Stimulated activated CD8-positive, alpha-beta memory T cell treated with anti-CD3 and anti-CD28 coated beads, Interleukin-4, amount 100 ng/mL, for 4 hours (primary cell): ENCODE measurements around the gene ESPN.
"Not testable (repeated sequence)": the region's sequence is repeated elsewhere in the genome, so short reads cannot be mapped to it uniquely, and the experiment has no call there.

ENCODE experiments used
- DNase-seq, 2 donors: peaks; one replicate each; pipeline ENCODE4 v3.0.0-alpha.2; 2020; ENCODE audit warnings: low read depth in 2 of 2, low spot score in 1 of 2

ESPN gene

DNA sequence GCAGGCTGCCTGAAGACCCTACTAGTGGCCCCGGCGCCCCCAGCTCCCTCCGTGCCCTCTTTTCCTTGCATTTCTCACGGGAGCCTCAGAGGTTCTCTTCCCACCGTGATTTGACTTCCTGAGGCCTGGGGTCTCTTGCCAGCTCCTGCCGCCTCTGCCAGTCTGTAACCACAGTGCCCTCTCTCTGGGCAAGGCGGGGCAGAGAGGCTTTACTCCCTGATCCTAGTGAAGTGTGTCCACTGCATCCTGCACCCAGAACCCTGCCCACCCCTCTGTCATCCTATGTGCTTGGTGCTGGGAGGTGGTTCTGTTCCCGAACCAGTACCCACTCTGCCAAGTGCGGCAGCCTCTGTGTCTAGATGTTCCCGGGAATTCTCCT is 2.4 kb downstream of the ESPN start:
- no peak for DNase-seq

DNA sequence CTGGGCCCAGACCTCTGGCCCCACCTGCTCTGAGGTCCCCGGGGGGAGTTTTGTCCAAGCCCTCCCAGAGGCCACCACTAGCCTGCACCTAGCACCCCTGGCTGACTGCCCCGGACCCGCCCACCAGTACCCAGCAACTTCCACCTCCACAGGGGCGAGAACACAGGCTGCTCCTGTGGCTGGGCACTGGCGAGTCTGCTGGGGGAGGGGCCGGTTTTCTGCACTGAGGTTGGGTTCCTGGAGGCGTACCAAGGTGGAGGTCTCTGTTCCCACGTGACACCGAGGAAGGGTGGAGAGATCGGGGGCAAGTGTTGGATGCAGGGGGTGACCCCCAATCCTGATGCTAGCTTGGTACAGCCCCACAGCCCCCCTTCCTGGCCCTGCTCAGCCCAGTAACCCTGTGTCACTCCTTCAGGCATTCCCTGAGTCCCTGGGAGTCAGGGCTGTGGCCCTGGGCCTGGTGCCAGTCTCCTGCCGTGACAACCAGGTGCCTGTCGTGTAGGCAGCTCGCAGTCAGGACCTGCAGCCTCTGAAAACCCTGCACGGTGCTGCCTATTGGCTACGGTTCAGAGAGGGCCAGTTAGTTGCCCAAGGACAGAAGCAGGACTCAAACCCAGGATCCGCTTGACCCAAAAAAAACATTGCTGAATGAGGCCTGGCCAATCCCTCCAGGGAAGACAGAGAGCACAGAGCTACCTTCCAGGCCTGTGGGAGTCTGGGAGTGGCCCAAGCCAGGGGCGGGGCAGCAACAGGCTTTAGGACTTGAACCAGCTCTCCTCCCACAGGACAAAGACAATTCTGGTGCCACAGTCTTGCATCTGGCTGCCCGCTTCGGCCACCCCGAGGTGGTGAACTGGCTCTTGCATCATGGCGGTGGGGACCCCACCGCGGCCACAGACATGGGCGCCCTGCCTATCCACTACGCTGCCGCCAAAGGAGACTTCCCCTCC is 3.1 kb downstream of the ESPN start:
- DNase-seq: no peak

DNA sequence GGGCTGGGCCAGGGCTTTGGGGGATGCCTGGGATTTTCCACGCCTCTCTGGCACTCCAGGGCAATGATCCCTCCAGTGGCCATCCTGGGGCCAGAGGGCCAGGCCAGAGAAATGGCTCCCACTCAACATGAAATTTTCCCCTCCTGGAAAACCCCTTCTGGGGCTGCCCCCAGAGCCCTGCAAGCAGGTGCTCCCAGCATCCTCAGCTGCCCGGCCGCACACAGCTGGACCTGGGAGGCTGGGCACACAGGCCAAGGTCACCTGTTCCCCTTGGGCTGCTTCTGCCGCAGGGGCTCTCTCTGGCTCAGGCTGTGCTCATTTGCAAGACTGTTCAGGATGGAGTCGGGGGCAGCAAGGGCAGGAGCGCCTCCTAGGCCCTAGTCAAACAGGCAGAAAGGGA is 3.9 kb downstream of the ESPN start:
- not testable (repeated sequence) for DNase-seq

DNA sequence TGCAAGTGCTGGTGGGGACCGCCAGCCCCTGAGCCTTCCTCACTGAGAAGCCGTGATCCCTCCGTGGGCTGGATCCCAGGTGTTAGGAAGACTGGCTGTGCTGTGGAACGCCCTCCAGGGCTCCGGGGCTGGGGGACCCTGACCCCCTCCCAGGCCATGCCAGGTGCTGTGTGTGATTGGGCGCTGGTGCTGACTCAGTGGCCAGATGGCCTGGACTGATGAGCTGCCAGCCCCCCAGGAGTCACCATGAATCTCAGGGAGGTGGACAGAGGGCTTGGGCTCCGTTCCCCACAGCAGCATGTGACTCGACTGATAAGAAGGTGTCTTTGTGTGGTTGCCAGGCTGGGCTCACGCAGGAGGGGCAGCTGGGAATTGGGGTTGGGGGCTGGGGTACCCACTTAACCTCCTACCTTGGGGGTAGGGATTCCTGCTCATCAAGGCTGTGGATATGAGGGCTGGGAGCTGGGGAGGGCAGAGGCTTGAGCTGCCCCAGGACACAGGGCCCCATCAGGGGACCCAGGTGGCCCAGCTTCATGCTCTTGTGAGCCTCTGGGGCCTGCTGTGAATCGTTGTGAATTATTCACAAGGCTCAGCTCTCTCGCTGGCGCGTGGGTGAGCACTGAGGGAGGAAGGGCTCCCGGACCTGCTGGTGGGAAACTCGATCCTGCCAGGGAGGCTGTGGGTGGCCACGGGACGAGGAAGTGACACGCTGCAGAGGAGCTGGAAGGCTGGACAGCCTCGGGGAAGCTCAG is 5.3 kb downstream of the ESPN start:
- DNase-seq: not testable (repeated sequence)

DNA sequence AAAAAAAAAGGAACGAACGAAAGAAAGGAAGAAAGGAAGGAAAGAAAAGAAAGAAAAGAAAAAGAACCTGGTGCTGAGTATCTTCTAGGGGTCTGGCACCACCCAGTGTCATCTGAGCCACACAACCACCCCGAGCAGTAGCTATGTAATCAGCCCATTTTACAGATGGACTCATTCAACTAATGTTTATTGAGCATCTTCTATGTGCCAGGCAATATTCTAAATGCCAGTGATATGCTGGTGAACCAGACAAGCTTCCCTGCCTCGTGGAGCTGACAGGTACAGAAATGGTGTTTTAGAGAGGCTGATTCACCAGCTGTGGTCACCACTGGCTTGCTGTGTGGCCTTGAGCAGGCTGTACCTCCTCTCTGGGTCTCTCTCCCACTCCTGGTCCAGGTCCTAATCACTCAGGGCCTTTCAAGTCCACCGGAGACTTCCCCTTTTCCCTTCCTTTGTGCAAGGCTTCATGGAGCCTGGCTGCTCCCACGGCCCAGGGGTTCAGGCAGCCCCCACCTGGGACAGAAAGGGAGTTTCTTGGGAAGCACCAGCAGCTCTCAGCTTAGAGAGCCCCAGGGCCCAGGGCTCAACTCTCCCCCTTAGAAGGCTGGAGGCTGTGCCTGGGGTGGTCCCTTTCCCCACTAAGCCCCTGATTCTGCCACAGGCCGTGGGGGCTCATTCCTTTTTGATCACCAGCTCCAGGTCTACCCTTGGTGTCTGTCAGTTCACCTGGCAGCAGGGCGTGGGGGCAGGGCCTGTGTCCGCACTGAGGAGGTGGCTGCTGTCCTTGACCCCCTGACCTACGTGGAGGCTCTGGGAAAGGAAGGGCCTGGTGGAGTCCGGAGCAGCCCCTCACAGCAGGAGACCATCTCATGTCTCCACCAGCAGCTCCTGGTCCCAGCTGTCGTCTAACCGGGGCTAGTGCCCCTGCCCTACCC is 7.3 kb downstream of the ESPN start:
- not testable (repeated sequence) for DNase-seq

DNA sequence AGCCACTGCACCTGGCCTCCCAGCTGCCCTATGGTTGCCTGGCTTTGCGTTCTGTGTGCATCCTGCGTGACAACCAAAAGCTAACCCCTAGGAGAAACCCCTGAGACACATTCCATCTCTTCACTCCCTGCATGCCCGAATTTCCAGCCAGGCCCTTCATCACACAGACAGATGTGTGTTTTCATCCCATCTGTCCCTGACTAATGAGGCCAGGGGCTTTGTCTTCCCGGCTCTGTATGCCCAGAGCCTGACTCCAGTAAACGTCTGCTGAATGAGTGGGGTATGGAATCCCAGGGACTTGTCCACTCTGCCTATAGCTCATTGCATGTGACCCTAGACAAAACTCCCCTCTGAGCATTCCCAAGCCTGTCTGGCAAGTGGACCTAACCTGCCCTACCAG is 9.6 kb downstream of the ESPN start:
- no peak for DNase-seq

DNA sequence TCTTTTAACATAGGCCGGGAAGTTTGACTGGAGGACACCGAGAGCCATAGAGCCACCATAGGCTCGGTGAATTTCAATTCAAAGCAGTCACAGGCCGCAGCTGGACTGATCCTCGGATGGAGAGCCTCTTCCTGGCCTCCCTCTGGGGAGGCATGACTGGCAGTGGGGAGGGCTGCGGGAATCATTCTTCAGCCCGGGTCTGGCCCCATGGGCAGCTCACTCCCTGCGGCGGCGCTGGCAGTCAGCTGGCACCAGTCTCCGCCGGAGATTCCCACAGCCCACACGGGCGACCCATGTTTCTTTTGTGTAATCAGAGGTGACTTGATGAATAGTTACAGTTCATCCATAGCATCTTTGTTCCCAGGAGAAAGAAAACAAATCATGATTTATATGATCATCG is 10.6 kb downstream of the ESPN start:
- DNase-seq: no peak

DNA sequence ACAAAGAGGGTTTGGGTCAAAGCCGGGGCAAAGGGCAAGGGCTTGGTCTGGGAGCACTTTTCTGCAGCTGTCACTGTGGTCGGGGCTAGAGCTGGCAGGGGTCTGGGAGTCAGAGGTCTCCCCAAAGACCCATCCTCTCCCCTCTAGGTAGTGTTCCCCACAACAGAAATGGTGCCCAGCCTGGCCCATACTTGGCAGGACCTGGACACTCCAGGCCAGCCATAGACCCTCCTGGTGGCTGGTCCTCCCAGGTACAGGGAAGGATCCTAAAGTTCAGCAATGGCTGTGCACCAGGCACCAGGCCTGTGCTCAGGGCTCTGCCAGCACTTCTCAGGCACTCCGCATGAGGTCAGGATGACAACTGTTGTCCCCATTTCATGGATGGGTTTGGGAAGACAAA is 11.0 kb downstream of the ESPN start:
- no peak for DNase-seq

DNA sequence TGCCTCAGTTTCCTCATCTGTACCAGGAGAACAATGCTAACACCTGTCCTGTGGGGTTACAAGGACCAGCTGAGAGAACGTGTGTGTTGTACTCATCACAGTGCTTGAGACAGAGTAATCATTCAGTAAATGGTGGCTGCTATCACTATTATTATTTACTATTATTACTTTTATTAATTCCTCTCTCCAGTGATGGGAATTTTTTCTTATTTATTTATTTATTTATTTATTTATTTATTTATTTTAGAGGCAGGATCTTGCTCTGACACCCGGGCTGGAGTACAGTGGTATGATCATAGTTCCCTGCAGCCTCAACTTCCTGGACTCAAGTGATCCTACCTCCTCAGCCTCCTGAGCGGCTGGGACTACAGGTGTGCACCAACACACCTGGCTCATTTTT is 11.7 kb downstream of the ESPN start:
- DNase-seq: not testable (repeated sequence)

DNA sequence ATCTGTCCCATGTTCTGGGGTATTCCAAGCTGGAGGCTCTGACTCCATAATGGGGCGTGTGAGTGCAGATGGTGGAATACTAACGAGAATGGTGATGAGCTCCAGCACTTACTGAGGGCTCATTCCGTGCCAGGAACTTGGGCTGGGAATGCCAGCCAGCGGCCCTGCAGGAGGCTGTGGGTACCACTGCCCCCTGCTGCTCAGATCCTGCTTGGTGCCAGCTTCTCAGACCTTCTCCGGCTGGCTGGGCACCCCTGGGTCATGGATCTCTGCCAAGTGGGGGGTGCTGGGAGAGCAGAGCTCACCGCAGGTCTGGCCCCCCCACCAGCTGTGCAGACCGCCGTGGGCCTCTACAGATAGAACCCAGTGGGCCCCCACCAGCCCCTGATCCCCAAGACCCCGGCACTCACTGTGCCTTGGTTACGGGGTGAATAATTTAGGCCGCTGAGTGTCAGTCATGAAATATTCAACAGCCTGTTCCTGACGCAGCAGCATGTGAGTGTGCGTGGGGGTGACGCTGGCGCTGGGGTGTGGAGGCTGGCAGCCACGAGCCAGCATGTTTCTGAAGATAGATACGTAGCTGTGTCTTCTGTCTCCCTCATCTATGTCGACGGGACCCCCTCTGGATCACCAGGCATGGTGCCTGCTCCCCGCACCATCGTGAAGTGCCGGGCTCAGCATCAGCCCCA is 12.6 kb downstream of the ESPN start:
- DNase-seq: not testable (repeated sequence)

DNA sequence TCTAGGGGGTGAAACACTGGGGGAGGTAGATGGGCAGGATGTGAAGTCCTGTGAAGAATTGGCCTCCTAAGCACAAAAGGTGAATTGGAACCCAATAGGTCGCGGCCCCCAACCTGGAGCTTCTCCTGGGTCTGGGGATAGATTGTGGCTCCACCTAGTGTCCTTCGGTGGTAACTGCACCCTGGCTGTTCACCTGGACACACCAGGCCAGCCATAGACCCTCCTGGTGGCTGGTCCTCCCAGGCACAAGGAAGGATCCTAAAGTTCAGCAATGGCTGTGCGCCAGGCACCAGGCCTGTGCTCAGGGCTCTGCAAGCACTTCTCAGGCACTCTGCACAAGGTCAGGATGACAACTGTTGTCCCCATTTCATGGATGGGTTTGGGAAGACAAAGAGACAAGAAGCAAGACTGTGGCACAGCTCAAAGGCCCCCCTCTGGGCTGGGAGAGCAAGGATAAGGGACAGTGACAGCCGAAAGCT is 13.5 kb downstream of the ESPN start:
- peak; percentile 41 to 52 for DNase-seq

DNA sequence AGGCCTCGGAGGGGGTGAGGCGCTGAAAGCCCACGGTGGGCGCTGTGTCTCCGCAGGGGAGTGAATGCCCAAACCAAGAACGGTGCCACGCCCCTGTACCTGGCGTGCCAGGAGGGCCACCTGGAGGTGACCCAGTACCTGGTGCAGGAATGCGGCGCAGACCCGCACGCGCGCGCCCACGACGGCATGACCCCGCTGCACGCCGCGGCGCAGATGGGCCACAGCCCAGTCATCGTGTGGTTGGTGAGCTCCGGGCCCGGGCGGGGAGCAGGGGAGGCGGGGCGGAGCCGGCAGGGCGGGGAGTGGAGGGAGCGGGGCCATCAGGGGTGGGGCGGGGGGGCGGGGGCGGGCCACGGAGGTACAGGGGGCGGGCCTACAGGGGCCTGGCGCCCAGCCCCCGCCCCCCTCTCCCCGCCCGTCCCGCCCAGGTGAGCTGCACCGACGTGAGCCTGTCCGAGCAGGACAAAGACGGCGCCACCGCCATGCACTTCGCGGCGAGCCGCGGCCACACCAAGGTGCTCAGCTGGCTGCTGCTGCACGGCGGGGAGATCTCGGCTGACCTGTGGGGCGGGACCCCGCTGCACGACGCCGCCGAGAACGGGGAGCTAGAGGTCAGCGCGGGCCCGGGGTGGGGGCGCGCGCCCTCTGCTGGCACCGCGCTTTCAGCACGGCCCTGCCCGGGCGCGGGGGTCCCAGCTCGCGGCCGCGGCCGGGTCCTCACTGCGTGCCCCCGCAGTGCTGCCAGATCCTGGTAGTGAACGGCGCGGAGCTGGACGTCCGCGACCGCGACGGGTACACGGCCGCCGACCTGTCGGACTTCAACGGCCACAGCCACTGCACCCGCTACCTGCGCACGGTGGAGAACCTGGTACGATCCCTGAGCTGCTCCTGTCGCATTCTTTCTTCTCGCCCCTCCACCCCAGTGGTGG is 15.9 kb downstream of the ESPN start:
- DNase-seq: peak in 1 of 2 donors; percentile 53

DNA sequence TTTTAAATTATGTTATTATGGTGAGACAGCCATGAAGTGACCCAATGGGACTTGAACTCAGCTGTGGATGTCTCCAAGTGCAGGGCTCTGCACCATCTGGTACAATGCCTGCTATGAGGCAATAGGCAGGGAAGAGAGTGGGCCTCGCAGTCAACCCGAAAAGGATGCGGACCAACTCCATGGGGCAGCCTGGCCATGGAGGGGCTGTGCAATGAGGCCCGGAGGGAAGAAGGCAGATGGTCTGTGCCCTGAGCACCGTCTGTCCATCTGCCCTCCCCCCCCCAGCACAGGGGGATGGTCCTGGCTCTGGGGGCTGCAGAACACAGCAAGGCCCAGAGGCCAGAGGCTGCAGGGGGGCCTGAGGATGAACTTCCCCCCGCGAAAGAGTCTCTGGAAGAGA is 17.0 kb downstream of the ESPN start:
- DNase-seq: no peak

DNA sequence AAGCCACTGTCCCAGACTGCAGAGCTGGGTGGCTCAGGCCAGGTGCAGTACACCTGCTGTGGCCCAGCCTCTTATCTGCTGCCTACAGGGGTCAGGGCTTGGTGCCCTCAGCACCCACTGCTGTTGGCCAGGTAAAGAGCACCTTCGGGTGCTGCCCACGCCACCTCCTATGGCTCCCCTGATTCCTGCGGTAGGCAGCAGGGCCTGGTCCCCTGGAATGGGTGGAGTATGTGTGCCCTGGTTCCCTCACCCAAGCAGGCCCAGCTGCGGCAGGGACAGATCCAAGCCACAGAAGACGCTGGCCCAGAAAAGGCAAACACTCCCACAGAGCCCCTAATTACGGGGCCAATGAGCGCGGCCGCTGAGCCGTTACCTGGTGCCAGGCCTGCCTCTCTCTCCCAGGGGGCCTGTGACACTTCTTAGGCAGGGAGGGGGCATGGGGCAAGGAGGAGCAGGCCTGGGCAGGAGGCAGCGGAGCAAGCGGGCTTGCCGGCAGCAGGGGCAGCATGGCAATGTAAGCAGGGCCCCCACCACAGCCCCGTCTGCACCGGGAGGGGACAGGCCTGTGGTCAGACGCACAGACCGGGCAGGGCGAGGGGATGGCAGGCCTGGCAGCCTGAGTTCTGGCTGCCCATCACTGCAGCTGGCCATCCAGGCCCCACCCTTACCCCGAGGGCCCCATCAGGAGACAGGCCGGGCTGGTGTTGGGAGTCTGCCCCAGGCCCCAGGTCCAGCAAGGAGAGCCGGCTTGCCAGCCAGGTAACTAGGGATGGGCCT is 19.0 kb downstream of the ESPN start:
- DNase-seq: no peak

DNA sequence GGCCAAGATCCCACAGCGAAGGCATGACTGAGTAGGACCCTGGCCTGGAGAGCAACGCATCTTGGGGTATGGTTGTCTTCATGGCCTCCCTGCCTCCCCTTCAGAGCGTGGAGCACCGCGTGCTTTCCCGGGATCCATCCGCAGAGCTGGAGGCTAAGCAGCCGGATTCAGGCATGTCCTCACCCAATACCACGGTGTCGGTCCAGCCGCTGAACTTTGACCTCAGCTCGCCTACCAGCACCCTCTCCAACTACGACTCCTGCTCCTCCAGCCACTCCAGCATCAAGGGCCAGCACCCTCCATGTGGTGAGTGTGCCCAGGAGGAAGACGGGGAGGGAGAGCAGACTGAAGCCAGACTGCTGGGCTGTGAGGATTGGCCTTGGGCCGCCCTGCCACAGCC is 19.8 kb downstream of the ESPN start:
- no peak for DNase-seq

DNA sequence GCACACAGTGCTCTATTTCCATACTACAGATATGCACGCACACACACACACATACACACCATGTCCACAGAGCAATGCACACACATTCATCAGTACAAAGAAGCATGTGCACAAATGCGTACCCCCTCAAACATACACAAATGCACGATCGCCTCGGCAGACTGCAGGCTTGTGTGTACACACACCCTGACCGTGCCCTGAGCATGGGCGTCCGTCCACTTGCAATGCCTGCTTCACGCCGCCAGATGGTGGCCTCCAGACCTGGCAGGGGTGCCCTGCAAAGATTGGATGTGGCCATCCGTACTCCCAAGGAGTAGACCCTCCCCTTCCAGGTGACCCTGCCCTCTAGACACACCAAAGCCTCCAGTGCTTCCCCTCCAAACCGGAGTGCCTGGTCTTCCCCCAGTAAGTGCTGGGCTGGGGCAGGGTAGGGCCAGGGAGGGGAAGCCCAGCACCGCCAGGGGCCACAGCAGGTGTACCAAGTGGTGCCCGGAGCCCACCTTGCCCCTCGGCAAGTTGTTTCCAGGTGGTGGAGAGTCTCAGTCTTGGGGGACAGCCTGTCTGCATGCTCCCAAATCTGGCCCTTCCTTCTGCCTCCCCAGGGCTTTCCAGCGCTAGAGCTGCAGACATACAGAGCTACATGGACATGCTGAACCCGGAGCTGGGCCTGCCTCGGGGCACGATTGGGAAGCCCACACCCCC is 20.6 kb downstream of the ESPN start:
- DNase-seq: no peak

DNA sequence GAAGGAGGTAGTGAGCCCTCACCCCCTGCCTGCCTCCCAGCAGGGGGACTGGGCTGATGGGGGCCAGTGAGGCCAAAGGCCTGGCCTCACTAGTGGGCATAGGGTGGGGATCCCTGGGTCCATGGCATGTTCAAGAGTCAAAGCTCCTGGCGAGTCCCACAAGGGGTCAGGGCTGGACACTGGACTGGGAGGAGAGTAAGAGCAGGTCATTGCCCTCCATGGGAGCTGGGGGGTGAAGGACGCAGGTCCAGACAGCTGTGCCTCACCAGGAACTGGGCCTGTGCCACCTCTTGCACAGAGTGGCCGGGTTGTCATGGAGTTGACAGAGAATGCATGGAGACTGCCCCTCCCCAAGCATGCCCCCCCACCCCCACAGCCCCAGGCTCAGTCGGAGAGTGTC is 21.4 kb downstream of the ESPN start:
- DNase-seq: not testable (repeated sequence)

DNA sequence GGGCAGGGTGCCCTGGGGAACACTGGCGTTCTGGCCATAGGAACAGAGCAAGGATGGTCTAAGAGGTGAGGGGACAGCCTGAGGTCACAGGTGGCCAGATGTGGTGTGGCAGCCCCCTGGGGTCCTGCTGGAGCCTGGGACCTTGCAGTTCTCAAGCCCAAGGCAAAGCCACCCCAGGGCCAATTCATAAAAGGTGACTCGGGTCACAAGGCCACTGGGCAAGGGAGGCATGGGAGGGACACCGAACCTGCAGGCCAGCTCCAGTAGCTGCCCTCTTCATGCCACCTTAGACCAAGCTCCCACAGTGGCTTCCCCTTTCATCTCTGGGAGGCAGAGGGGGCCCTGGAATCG is 22.1 kb downstream of the ESPN start:
- DNase-seq: no peak
